ENCODE measurements around the gene CEP126.

The CEP126 gene

GRCh38 chr11:102014756-102015155 is 99.9 kb downstream of the CEP126 start:
- DNase-seq = no peak

GRCh38 chr11:102017026-102017425 is 102.2 kb downstream of the CEP126 start:
- DNase-seq = no peak

GRCh38 chr11:102026217-102026616 is 111.4 kb downstream of the CEP126 start:
- no peak for DNase-seq

GRCh38 chr11:102026959-102027358 is 112.1 kb downstream of the CEP126 start:
- no peak for DNase-seq

- DNase-seq = no peak
Measured at GRCh38 chr11:102036757-102037156, 121.9 kb downstream of the CEP126 start.

- no peak for DNase-seq
Measured at GRCh38 chr11:102046841-102047240, 132.0 kb downstream of the CEP126 start.

GRCh38 chr11:102047305-102047924 is 132.6 kb downstream of the CEP126 start, which contains the start of gene CFAP300:
Gene CFAP300 (plus strand): TSS chr11:102047437. CDS start chr11:102047471, 34 bp downstream.
- DNase-seq = peak; percentile 16
